SK-MEL-5 (cell line): ENCODE measurements around the gene VCAN. TPM values are rescaled to one million over a fixed set of nuclear protein-coding genes. Genes with fewer than 3 reads are reported as not detected.
A peak's percentile ranks its signal among the peaks of the same experiment; 100 is the strongest.

Experiments
- DNase-seq: peaks from one replicate; pipeline ENCODE4 v3.0.0-alpha.2; 2016; ENCODE audit warnings: low read depth, low spot score
- in situ Hi-C: cut with HindIII; loops from 2 replicates; pipeline ENCODE4 v1.10.0; 2016; ENCODE audit warnings: low sequenced_read_pairs, high pct_unique_total_duplicates, low pct_unique_long_range_greater_than_20kb
- total RNA-seq: library from RNA; depleted of rRNA; stranded (reverse); fragments of >200 nt; shearing (Covaris generic); gene quantifications from 2 replicates; pipeline ENCODE4 v1.2.3, GENCODE V29; 2014; rRNA removed

The VCAN gene
- total RNA-seq, 1 experiment from 2014 or later = 90.3 TPM

DNA sequence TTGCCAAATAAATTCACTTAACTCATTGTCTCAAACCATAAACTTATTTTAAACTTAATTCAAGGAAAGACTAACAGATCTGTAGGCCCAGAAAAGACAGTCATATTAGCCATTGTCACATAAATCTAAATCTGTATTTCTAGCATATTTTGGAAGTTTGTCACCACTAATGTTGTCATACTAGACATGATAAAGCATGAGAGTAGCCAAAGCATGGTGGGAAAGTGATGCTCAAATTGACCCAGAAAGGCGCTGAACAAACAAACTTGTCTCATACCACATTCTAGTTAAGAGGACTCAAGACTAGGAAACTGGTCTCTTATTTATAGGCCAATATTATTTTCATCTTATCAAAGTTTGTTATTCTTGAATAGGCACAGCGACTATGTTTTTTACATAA lies 99.4 kb downstream of the VCAN start:
- in situ Hi-C loops = no loop called here
- no peak for DNase-seq

- no peak for DNase-seq
- in situ Hi-C loops = no loop called here
Observed at GRCh38 chr5:83572271-83572670, 100.7 kb downstream of the VCAN start.

DNA sequence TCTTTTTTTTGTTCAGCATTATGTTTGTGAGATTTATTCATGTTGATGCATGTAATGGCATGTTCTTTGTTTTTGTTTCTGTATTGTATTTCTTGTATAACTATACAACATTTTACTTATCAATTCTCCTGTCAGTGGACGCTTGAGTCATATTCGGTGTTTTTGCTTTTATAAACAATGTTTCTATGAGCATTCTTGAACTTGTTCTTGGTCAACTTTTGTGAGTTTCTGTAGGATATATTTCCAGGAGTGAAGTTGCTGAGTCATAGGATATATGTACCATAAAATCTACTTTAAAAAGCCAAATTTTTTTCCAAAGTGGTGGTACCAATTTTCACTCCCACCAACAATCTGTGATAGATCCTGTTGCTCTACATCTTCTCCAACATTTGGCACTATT lies 104.8 kb downstream of the VCAN start:
- in situ Hi-C loops = no loop called here
- DNase-seq = no peak

DNA sequence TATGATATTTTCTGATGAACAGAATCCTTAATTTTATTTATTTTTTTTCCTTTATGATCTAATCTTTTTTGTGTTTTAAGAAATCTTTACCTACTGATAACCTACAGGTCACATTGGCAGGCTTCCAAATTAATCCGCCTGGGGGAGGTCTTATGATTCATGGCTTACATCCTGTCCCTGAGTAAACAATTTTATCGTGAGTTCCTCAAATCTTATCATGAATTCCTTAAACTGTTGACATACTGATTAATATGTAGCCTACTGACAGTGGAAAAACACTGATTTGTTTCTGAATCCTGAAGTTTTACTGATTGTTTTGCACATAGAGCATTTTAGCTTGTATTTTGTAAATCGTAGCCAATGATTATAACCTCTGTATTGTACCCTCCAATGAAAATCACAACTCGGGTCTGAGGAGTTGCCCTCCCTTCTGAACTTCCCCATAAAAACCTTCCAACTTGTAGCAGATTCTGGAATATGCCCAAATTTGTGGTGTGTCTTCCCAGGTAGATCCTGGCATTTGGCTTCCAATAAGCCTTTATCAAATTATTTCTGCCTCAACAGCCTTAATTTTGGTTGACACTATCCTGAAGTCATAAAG lies 105.6 kb downstream of the VCAN start:
- DNase-seq = no peak
- in situ Hi-C loops = no loop called here

- in situ Hi-C loops = no loop called here
Observed at GRCh38 chr5:83583859-83584258, 112.3 kb downstream of the VCAN start.

GRCh38 chr5:83586874-83587776 lies 115.6 kb downstream of the VCAN start:
- DNase-seq = no peak
- in situ Hi-C loops = no loop called here

More at GRCh38 chr5:83583859-83584258, 112.3 kb downstream of the VCAN start:
- peak; percentile 64 for DNase-seq

GRCh38 chr5:83589786-83590185 lies 118.2 kb downstream of the VCAN start:
- in situ Hi-C loops = no loop called here

GRCh38 chr5:83590966-83591365 lies 119.4 kb downstream of the VCAN start:
- no peak for DNase-seq
- in situ Hi-C loops = no loop called here

More at GRCh38 chr5:83589786-83590185, 118.2 kb downstream of the VCAN start:
- DNase-seq = no peak

DNA sequence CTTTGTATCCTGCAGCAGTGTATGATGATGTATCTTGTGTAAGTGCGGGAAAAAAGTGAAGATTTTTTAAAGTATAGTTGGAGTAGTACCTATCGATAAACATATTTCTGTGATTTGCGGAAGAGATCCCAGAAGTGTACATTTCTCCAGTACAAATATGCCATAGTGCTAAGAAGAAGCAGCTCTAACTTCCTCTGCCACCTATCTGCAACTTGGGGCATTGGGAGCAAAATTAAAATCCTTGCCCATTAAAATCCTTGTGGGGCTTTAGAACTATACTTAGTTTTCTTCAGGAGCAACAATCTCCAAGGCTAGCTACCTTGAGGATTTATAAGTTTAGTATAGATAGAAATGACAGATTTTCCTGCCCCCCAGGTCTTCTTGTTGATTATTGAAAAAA lies 123.7 kb downstream of the VCAN start:
- DNase-seq = peak; percentile 50
- in situ Hi-C loops = no loop called here

DNA sequence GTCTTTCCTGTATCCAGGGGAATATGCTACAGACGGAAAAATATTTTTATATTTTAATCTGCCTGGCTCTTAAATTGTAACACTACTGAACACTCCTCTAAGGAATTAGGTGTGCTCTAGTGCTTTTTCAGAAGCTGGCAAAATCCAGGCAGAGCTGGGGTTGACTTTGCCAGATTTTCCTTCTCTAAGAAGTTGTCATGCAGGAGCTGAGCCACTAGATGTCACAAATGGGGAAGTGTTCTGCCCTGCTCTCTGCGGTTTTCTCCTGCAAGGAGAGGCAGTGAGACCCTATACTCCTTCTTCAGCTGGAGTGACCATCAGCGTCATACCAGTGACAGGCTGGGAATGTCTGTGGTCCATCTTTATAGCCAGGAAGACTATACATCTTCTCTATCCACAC lies 136.6 kb downstream of the VCAN start:
- in situ Hi-C loops = no loop called here
- DNase-seq = peak; percentile 77

- in situ Hi-C loops = no loop called here
- DNase-seq = no peak
Observed at GRCh38 chr5:83614841-83615240, 143.3 kb downstream of the VCAN start.

DNA sequence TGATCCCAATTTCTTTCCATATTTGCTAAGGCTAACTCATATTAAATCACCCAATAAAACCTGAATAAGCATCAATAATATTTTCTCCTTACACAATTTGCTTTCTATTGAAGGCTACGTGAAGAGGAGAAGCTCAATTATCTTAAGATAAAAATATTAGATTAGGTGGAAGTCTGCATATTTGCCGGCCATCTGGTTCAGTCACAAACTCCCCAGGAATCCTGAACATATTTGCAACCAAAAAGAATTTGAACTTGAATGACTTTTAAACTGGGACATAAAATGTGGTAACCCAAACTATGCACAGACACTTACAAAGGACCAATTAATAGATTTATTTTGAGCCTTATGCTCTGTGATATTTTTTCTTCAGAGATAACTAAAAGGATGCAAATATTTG lies 156.8 kb downstream of the VCAN start:
- in situ Hi-C loops = no loop called here
- DNase-seq = no peak

Other genes with a start within 250 kb of the VCAN start
- not detected in 2 replicates for gene HAPLN1, start 249.1 kb downstream of the VCAN start, total RNA-seq